ENCODE data around the gene POLE2.

DNA sequence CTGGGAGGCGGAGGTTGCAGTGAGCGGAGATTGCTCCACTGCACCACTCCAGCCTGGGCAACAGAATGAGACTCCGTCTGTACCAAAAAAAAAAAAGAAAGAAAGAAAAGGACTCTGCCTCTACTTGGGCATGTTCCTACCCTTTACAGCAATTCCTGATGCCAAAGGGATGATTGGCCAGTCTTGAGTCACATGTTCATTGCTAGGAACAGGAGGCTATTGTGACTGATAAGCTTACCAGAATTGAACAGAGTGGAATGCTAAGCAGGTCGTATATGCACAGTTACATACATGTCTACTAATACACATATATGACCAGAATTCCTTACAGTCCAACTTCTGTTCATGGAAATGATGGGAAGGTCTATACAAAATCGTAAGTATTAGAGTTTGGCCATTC lies 39.2 kb upstream of the POLE2 start:
- TF ChIP-seq, protein P1, sequence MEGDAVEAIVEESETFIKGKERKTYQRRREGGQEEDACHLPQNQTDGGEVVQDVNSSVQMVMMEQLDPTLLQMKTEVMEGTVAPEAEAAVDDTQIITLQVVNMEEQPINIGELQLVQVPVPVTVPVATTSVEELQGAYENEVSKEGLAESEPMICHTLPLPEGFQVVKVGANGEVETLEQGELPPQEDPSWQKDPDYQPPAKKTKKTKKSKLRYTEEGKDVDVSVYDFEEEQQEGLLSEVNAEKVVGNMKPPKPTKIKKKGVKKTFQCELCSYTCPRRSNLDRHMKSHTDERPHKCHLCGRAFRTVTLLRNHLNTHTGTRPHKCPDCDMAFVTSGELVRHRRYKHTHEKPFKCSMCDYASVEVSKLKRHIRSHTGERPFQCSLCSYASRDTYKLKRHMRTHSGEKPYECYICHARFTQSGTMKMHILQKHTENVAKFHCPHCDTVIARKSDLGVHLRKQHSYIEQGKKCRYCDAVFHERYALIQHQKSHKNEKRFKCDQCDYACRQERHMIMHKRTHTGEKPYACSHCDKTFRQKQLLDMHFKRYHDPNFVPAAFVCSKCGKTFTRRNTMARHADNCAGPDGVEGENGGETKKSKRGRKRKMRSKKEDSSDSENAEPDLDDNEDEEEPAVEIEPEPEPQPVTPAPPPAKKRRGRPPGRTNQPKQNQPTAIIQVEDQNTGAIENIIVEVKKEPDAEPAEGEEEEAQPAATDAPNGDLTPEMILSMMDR (conservative IDR thresholded peaks at IDR 0.05): no peak
- TF ChIP-seq EZH2 (IDR thresholded peaks at IDR 0.05; ENCODE audit: low read depth): no peak
